H9 (cell line): ENCODE results near the gene HFE. TPM values are rescaled to one million over a fixed set of nuclear protein-coding genes. Genes with fewer than 3 reads are reported as not detected.
A peak's percentile ranks its signal among the peaks of the same experiment; 100 is the strongest.

ENCODE experiments used
- DNase-seq: peaks from one replicate; pipeline ENCODE4 v3.0.0-alpha.2; 2017
- H2AFZ ChIP-seq: one replicate; pipeline ENCODE4 v1.6.1; 2013; ENCODE audit warnings: mild to moderate bottlenecking, low read length, control low read depth, moderate library complexity
- H2AK5ac ChIP-seq: 2 replicates; pipeline ENCODE4 v1.6.1; 2013; ENCODE audit warnings: low read length, control low read depth, mixed read lengths; ENCODE audit not compliant: insufficient read length
- H2BK120ac ChIP-seq: one replicate; pipeline ENCODE4 v1.6.1; 2013; ENCODE audit warnings: low read depth, mild to moderate bottlenecking, low read length, control low read depth, inconsistent platforms; ENCODE audit not compliant: poor library complexity, severe bottlenecking
- H2BK12ac ChIP-seq: 2 replicates; pipeline ENCODE4 v1.6.1; 2013; ENCODE audit warnings: low read length, control low read depth, mixed read lengths, low read depth; ENCODE audit not compliant: insufficient read length
- H2BK15ac ChIP-seq: 2 replicates; pipeline ENCODE4 v1.6.1; 2013; ENCODE audit warnings: low read depth, low read length, control low read depth
- H2BK20ac ChIP-seq: one replicate; pipeline ENCODE4 v1.6.1; 2013; ENCODE audit warnings: low read depth, mild to moderate bottlenecking, low read length, control low read depth, inconsistent platforms; ENCODE audit not compliant: poor library complexity, severe bottlenecking
- H2BK5ac ChIP-seq: 2 replicates; pipeline ENCODE4 v1.6.1; 2013; ENCODE audit warnings: low read length, control low read depth, mixed read lengths; ENCODE audit not compliant: insufficient read length
- H3K14ac ChIP-seq: 2 replicates; pipeline ENCODE4 v1.6.1; 2013; ENCODE audit warnings: low read length, control low read depth; ENCODE audit not compliant: insufficient read depth
- H3K18ac ChIP-seq: 2 replicates; pipeline ENCODE4 v1.6.1; 2013; ENCODE audit warnings: low read depth, mild to moderate bottlenecking, mixed read lengths, low read length, control low read depth; ENCODE audit not compliant: insufficient read length
- H3K23ac ChIP-seq: 2 replicates; pipeline ENCODE4 v1.6.1; 2013; ENCODE audit warnings: low read length, control low read depth, mixed read lengths, low read depth; ENCODE audit not compliant: insufficient read length
- H3K23me2 ChIP-seq: 2 replicates; pipeline ENCODE4 v1.6.1; 2013; ENCODE audit warnings: low read depth, mild to moderate bottlenecking, mixed read lengths, low read length, control low read depth; ENCODE audit not compliant: insufficient read length, poor library complexity, severe bottlenecking
- H3K27ac ChIP-seq: 2 replicates; pipeline ENCODE4 v1.5.1; 2013; ENCODE audit warnings: low read length, control low read depth, mixed read lengths, low read depth; ENCODE audit not compliant: insufficient read length
- H3K27me3 ChIP-seq: 2 replicates; pipeline ENCODE4 v1.6.1; 2013; ENCODE audit warnings: low read length, control low read depth, inconsistent platforms; ENCODE audit not compliant: insufficient read depth
- H3K4ac ChIP-seq: 2 replicates; pipeline ENCODE4 v1.6.1; 2013; ENCODE audit warnings: low read depth, mild to moderate bottlenecking, control low read depth, inconsistent platforms, low read length, moderate library complexity
- H3K4me1 ChIP-seq: 2 replicates; pipeline ENCODE4 v1.6.1; 2013; ENCODE audit warnings: low read length, control low read depth, inconsistent platforms; ENCODE audit not compliant: insufficient read depth
- H3K4me2 ChIP-seq: 2 replicates; pipeline ENCODE4 v1.6.1; 2013; ENCODE audit warnings: low read length, control low read depth, mixed read lengths; ENCODE audit not compliant: insufficient read length, insufficient read depth
- H3K56ac ChIP-seq: 2 replicates; pipeline ENCODE4 v1.6.1; 2013; ENCODE audit warnings: low read depth, mild to moderate bottlenecking, mixed read lengths, low read length, control low read depth; ENCODE audit not compliant: insufficient read length
- H3K79me1 ChIP-seq: 2 replicates; pipeline ENCODE4 v1.6.1; 2013; ENCODE audit warnings: low read depth, mild to moderate bottlenecking, moderate library complexity, low read length, control low read depth, inconsistent platforms; ENCODE audit not compliant: insufficient read depth, poor library complexity, severe bottlenecking
- H3K79me2 ChIP-seq: 2 replicates; pipeline ENCODE4 v1.6.1; 2013; ENCODE audit warnings: low read length, control low read depth, inconsistent platforms; ENCODE audit not compliant: insufficient read depth
- H3K9ac ChIP-seq: 2 replicates; pipeline ENCODE4 v1.6.1; 2013; ENCODE audit warnings: low read length, control low read depth, mixed read lengths; ENCODE audit not compliant: insufficient read length; ENCODE audit errors: extremely low read depth
- H3K9me3 ChIP-seq: one replicate; pipeline ENCODE4 v1.6.1; 2013; ENCODE audit warnings: low read depth, low read length, inconsistent platforms; ENCODE audit not compliant: control insufficient read depth
- H3T11ph ChIP-seq: one replicate; pipeline ENCODE4 v1.6.1; 2013; ENCODE audit warnings: mild to moderate bottlenecking, low read length, control low read depth, inconsistent platforms
- H4K20me1 ChIP-seq: one replicate; pipeline ENCODE4 v1.6.1; 2013; ENCODE audit not compliant: control insufficient read depth, insufficient read length, insufficient read depth
- H4K5ac ChIP-seq: 2 replicates; pipeline ENCODE4 v1.6.1; 2013; ENCODE audit warnings: low read depth, mild to moderate bottlenecking, mixed read lengths, low read length, control low read depth; ENCODE audit not compliant: insufficient read length
- H4K8ac ChIP-seq: replicated peaks from 2 replicates; pipeline ENCODE4 v1.6.1; 2013; ENCODE audit warnings: low read length, control low read depth, mixed read lengths, low read depth; ENCODE audit not compliant: insufficient read length
- H4K91ac ChIP-seq: 2 replicates; pipeline ENCODE4 v1.6.1; 2013; ENCODE audit warnings: low read depth, mild to moderate bottlenecking, moderate library complexity, mixed read lengths, low read length, control low read depth; ENCODE audit not compliant: insufficient read length
- H3K27ac Mint-ChIP-seq, 3 experiments: 2 replicates in 2 of 3; 3 replicates in 1 of 3; pipeline ENCODE4 v1.8.0; 2020 to 2021; ENCODE audit warnings: mixed read lengths in 3 of 3, mild to moderate bottlenecking in 1 of 3, moderate library complexity in 1 of 3
- H3K27me3 Mint-ChIP-seq: 2 replicates; pipeline ENCODE4 v1.8.0; 2021; ENCODE audit warnings: low read depth, mild to moderate bottlenecking, moderate library complexity, mixed read lengths
- H3K36me3 Mint-ChIP-seq, 3 experiments: 2 replicates in 2 of 3; 3 replicates in 1 of 3; pipeline ENCODE4 v1.8.0; 2020 to 2021; ENCODE audit warnings: low read depth in 3 of 3, mixed read lengths in 3 of 3; ENCODE audit not compliant: insufficient read depth in 1 of 3
- H3K4me1 Mint-ChIP-seq, 2 experiments: 2 replicates each; pipeline ENCODE4 v1.8.0; 2020; ENCODE audit warnings: mixed read lengths in 2 of 2
- H3K4me3 Mint-ChIP-seq, 2 experiments: 2 replicates in 1 of 2; 3 replicates in 1 of 2; pipeline ENCODE4 v1.8.0; 2020 to 2021; ENCODE audit warnings: mild to moderate bottlenecking in 2 of 2, mixed read lengths in 2 of 2, moderate library complexity in 1 of 2
- H3K9me3 Mint-ChIP-seq, 2 experiments: 2 replicates in 1 of 2; 3 replicates in 1 of 2; pipeline ENCODE4 v1.8.0; 2020; ENCODE audit warnings: mild to moderate bottlenecking in 2 of 2, mixed read lengths in 2 of 2, moderate library complexity in 1 of 2
- CTCF ChIP-seq: fragments of 200-600 bp; sonication (generic); conservative IDR thresholded peaks from 3 replicates; pipeline ENCODE4 v1.8.0; 2021; ENCODE audit warnings: antibody characterized with exemption, mild to moderate bottlenecking
- WGBS: extraction: QIAGEN DNeasy Blood & Tissue Kit; methylation state at CpG from one replicate; pipeline ENCODE4 v1.1.7; 2013; ENCODE audit warnings: missing lambda C conversion rate, low lambda C conversion rate, mixed read lengths; ENCODE audit not compliant: insufficient read length; ENCODE audit errors: extremely low coverage; 5-methylcytosine and 5-hydroxymethylcytosine counted together
- total RNA-seq: library from RNA; stranded (reverse); gene quantifications from 2 replicates; pipeline ENCODE4 v1.2.1, GENCODE V29; 2021

HFE gene
- total RNA-seq, 1 experiment from 2014 or later, result 0.98 TPM

GRCh38 chr6:26123947-26124780 is 36.9 kb downstream of the HFE start:
- Histone ChIP-seq H3K4me2 (peak overlapping the region; percentile 77), H3T11ph (no peak overlapping the region), H3K23me2 (peaks cover 9% of the 10 kb centered on the region), H2AFZ (no peak overlapping the region), H4K91ac (no peak overlapping the region), H3K9me3 (no peaks in the 10 kb centered on the region), H3K27me3 (no peaks in the 10 kb centered on the region), H3K27ac (peak overlapping the region; percentile 92), H2AK5ac (no peak overlapping the region), H4K8ac (no peak overlapping the region), H3K4ac (no peak overlapping the region), H3K56ac (no peak overlapping the region), H4K20me1 (no peaks in the 10 kb centered on the region), H3K79me1 (no peaks in the 10 kb centered on the region), H2BK15ac (no peak overlapping the region), H3K14ac (peak overlapping the region; percentile 97), H2BK12ac (no peak overlapping the region), H3K4me1 (no peaks in the 10 kb centered on the region), H4K5ac (no peak overlapping the region), H2BK5ac (no peak overlapping the region), H3K9ac (peak overlapping the region; percentile 99), H3K79me2 (peaks cover 6% of the 10 kb centered on the region; the same call in 1 of the 2 replicates), H2BK20ac (no peak overlapping the region), H3K18ac (peak overlapping the region; percentile 96), H3K23ac (no peak overlapping the region), H2BK120ac (no peak overlapping the region)
- H3K27ac Mint-ChIP-seq, result peak overlapping the region; percentile 99 to 100 (median 100)
- peaks cover 25 to 35% of the 10 kb centered on the region in 2 experiments for H3K4me1 Mint-ChIP-seq
- WGBS, result no CpG with 5 or more reads among the region's 45 CpGs
- H3K4me3 Mint-ChIP-seq, result peak overlapping the region; percentile 99 to 100
- H3K27me3 Mint-ChIP-seq, result peaks cover 8% of the 10 kb centered on the region; the same call in 1 of the 2 replicates
- TF ChIP-seq CTCF, result no peak
- peaks cover 3 to 7% of the 10 kb centered on the region in 2 experiments for H3K9me3 Mint-ChIP-seq
- peak; percentile 89 for DNase-seq
- peaks cover 4 to 15% (median 9%) of the 10 kb centered on the region in 3 experiments for H3K36me3 Mint-ChIP-seq
